K562 (cell line): ENCODE data around the gene ACP4. TPM values are rescaled to one million over a fixed set of nuclear protein-coding genes. Genes with fewer than 3 reads are reported as not detected.
A peak's percentile ranks its signal among the peaks of the same experiment; 100 is the strongest.

Experiments
- BACH1 ChIP-seq: fragments of 200-800 bp; sonication (Bioruptor generic); IDR thresholded peaks from 2 replicates; pipeline ENCODE4 v1.6.1; 2016; ENCODE audit warnings: missing genetic modification characterization, missing compliant biosample characterization
- CREB1 ChIP-seq, 2 experiments: sonication (generic) in 1 of 2; formaldehyde crosslinking in 1 of 2; IDR thresholded peaks; 2 replicates each; pipeline versions ENCODE4 v1.6.1 to v1.8.0; 2012 to 2022; ENCODE audit warnings: inconsistent platforms in 1 of 2, mild to moderate bottlenecking in 1 of 2, missing genetic modification reagents in 1 of 2, moderate library complexity in 1 of 2
- DPF2 ChIP-seq: fragments of 450-650 bp; IDR thresholded peaks from 2 replicates; pipeline ENCODE4 v1.6.1; 2016
- FOXJ2 ChIP-seq: fragments of 200-800 bp; sonication (Bioruptor generic); IDR thresholded peaks from 2 replicates; pipeline ENCODE4 v1.6.1; 2016; ENCODE audit warnings: missing genetic modification characterization, missing compliant biosample characterization
- KLF13 ChIP-seq: fragments of 450-650 bp; IDR thresholded peaks from 2 replicates; pipeline ENCODE4 v1.6.1; 2016; ENCODE audit warnings: missing genetic modification characterization, low read depth, mild to moderate bottlenecking, missing compliant biosample characterization, moderate library complexity, borderline replicate concordance
- L3MBTL2 ChIP-seq: fragments of 450-650 bp; IDR thresholded peaks from 2 replicates; pipeline ENCODE4 v1.6.1; 2016; ENCODE audit warnings: mild to moderate bottlenecking, moderate library complexity
- MEF2A ChIP-seq: IDR thresholded peaks from 2 replicates; pipeline ENCODE4 v1.6.1; 2011; ENCODE audit warnings: low read depth, mild to moderate bottlenecking, low read length, moderate library complexity; ENCODE audit not compliant: control insufficient read depth
- NFE2L1 ChIP-seq: fragments of 450-650 bp; IDR thresholded peaks from 2 replicates; pipeline ENCODE4 v1.6.1; 2016; ENCODE audit warnings: missing genetic modification characterization, low read depth, mild to moderate bottlenecking, missing compliant biosample characterization, moderate library complexity, borderline replicate concordance
- NUFIP1 ChIP-seq: fragments of 450-650 bp; IDR thresholded peaks from 2 replicates; pipeline ENCODE4 v1.6.1; 2018; ENCODE audit not compliant: partially characterized antibody
- OTX1 ChIP-seq: fragments of 450-650 bp; formaldehyde crosslinking; IDR thresholded peaks from 2 replicates; pipeline ENCODE4 v1.4.0; 2022; ENCODE audit warnings: mild to moderate bottlenecking
- POLR2A ChIP-seq: fragments of 450-650 bp; conservative IDR thresholded peaks from 2 replicates; pipeline ENCODE4 v1.6.1; 2016
- RBM15 ChIP-seq: fragments of 200-400 bp; formaldehyde crosslinking; IDR thresholded peaks from 2 replicates; pipeline ENCODE4 v1.6.1; 2018; ENCODE audit warnings: mild to moderate bottlenecking, low read length, moderate library complexity; ENCODE audit not compliant: insufficient read depth
- SIRT6 ChIP-seq: IDR thresholded peaks from one replicate; pipeline ENCODE4 v1.6.1; 2012; ENCODE audit warnings: low read depth, mild to moderate bottlenecking, control low read depth, inconsistent platforms, low read length, moderate library complexity
- STAT5A ChIP-seq: IDR thresholded peaks from 2 replicates; pipeline ENCODE4 v1.6.1; 2012; ENCODE audit warnings: low read length, inconsistent platforms, borderline replicate concordance
- TAF7 ChIP-seq: fragments of 450-650 bp; IDR thresholded peaks from 2 replicates; pipeline ENCODE4 v1.6.1; 2016; ENCODE audit warnings: missing genetic modification characterization, missing compliant biosample characterization
- USF1 ChIP-seq: sonication (generic); formaldehyde crosslinking; IDR thresholded peaks from 2 replicates; pipeline ENCODE4 v1.9.0; 2022; ENCODE audit warnings: mild to moderate bottlenecking, missing genetic modification reagents
- ZBTB40 ChIP-seq, 2 experiments: fragments of 450-650 bp in 1 of 2; sonication (generic) in 1 of 2; formaldehyde crosslinking in 1 of 2; IDR thresholded peaks; 2 replicates each; pipeline versions ENCODE4 v1.7.1 to v1.9.0; 2016 to 2022; ENCODE audit warnings: inconsistent platforms in 1 of 2, mild to moderate bottlenecking in 1 of 2, missing genetic modification reagents in 1 of 2
- ZNF134 ChIP-seq: fragments of 250-450 bp; sonication (Bioruptor Pico); conservative IDR thresholded peaks from 2 replicates; pipeline ENCODE4 v1.4.0; 2020
- ZNF436 ChIP-seq: fragments of 250-450, 450-650 bp; sonication (Bioruptor Pico); formaldehyde crosslinking; IDR thresholded peaks from 2 replicates; pipeline ENCODE4 v1.7.0; 2020; ENCODE audit warnings: mild to moderate bottlenecking
- polyA plus RNA-seq, 8 experiments: library from polyadenylated mRNA; depleted of rRNA in 4 of 8; stranded (reverse) in 5 of 8; unstranded in 3 of 8; fragments of >200 nt; fragmentation: Nextera tagmentation in 2 of 8; fragmentation: Illumina TruSeq in 1 of 8; extraction: Ambion mirVana in 2 of 8; extraction: Trizol in 1 of 8; gene quantifications; 2 replicates each; pipeline versions ENCODE4 v1.2.1 to v1.2.3, GENCODE V29; 2011 to 2014; ENCODE audit warnings: inconsistent platforms in 1 of 8, missing spikeins in 1 of 8
- total RNA-seq, 7 experiments: library from RNA; depleted of rRNA in 6 of 7; stranded (reverse); fragments of >200 nt in 6 of 7; fragmentation: Illumina TruSeq in 2 of 7; extraction: Trizol in 2 of 7; gene quantifications; 2 replicates each; pipeline versions ENCODE4 v1.2.1 to v1.2.3, GENCODE V29; 2011 to 2021; ENCODE audit warnings: low replicate concordance in 1 of 7

Gene ACP4
- total and polyA plus RNA-seq, 9 of the 15 experiments (the other 6 are each of a cell fraction or from before 2014, with no cell fraction given) = not detected

DNA sequence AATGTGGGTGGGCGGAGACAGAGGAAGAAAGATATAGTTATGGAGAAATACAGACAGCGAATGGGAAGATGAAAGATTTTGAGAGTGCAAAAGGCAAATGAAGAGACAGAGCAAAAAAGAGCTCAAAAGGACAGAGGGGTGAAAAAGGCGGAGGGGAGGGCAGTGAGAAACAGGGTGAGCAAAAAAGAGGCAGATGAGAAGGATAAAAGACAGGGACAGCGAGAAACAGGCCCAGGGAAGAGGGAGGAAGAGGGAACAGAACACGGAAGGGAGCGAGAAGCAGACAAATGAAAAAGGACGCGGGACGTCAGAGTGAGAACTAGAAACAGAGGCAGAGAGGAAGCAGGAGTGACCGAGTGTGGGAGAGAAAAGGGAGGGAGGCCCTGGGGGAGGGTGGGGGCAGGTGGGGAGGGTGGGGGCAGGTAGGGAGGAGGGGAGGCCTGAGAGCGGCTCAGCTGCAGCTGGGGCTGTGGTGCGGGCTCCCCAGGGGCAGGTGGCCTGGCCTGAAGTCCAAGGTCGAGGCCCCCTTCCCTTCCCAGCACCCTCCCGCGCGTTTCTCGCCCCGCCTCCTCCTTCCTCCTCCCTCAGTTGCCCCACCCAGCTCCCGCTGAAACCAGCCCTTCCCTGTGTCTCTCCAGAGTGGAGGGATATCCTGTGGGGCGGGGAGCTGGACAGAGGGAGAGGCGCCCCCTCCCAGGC, 30.5 kb downstream of the ACP4 start (continued):
- TF ChIP-seq ZBTB40 (IDR thresholded peaks at IDR 0.05) (peak; percentile 72), ZBTB40 (CRISPR knock-in tag; IDR thresholded peaks at IDR 0.05) (no peak), RBM15 (no peak), ZNF436 (no peak), TAF7 (tag) (no peak), ZNF134 (CRISPR knock-in tag) (no peak), POLR2A (0 out of 2 replicates have a peak, but pooled peaks have one; percentile 37), KLF13 (tag) (no peak), FOXJ2 (tag) (no peak), MEF2A (no peak), CREB1 (IDR thresholded peaks at IDR 0.05) (no peak), CREB1 (CRISPR knock-in tag; IDR thresholded peaks at IDR 0.05) (no peak), OTX1 (CRISPR knock-in tag) (peak; percentile 51; the same call in 1 of the 2 replicates), STAT5A (no peak), USF1 (CRISPR knock-in tag) (no peak), SIRT6 (no peak), DPF2 (peak; percentile 60), NFE2L1 (no peak), L3MBTL2 (peak; percentile 90), BACH1 (tag) (no peak), NUFIP1 (no peak)
